Mesothelial cell of epicardium (in vitro differentiated cells): ENCODE results near the gene SCN4A. TPM values are rescaled to one million over a fixed set of nuclear protein-coding genes. Genes with fewer than 3 reads are reported as not detected.
"Not testable (repeated sequence)": the region's sequence is repeated elsewhere in the genome, so short reads cannot be mapped to it uniquely, and the experiment has no call there.

ENCODE experiments used
- DNase-seq, 2 experiments: peaks; one replicate each; pipeline ENCODE4 v3.0.0; 2021; ENCODE audit warnings: low spot score in 2 of 2; ENCODE audit not compliant: unreplicated experiment in 2 of 2
- H3K27ac Mint-ChIP-seq: 2 replicates; pipeline ENCODE4 v1.8.0; 2021; ENCODE audit warnings: mixed read lengths
- H3K27me3 Mint-ChIP-seq: 2 replicates; pipeline ENCODE4 v1.8.0; 2021; ENCODE audit warnings: low read depth, mixed read lengths
- H3K36me3 Mint-ChIP-seq: 2 replicates; pipeline ENCODE4 v1.8.0; 2021; ENCODE audit warnings: mixed read lengths
- H3K4me1 Mint-ChIP-seq: 2 replicates; pipeline ENCODE4 v1.8.0; 2021; ENCODE audit warnings: mixed read lengths
- H3K4me3 Mint-ChIP-seq: 2 replicates; pipeline ENCODE4 v1.8.0; 2021; ENCODE audit warnings: mild to moderate bottlenecking, moderate library complexity, mixed read lengths
- H3K9me3 Mint-ChIP-seq: 2 replicates; pipeline ENCODE4 v1.8.0; 2021; ENCODE audit warnings: mixed read lengths
- CTCF ChIP-seq: fragments of 200-600 bp; sonication (generic); IDR thresholded peaks from one replicate; pipeline ENCODE4 v1.5.0; 2021; ENCODE audit warnings: antibody characterized with exemption; ENCODE audit not compliant: unreplicated experiment
- total RNA-seq: library from RNA; stranded (reverse); gene quantifications from 3 replicates; pipeline ENCODE4 v1.2.1, GENCODE V29; 2021

Gene SCN4A
- total RNA-seq, 1 donor from 2014 or later: 0.51 TPM

GRCh38 chr17:63983320-63983719 lies 10.6 kb upstream of the SCN4A start:
- TF ChIP-seq CTCF: no peak
- H3K36me3 Mint-ChIP-seq: peaks cover 1% of the 10 kb centered on the region
- no peaks in the 10 kb centered on the region for H3K4me1 Mint-ChIP-seq
- no peak overlapping the region for H3K27ac Mint-ChIP-seq
- no peak overlapping the region for H3K4me3 Mint-ChIP-seq
- no peaks in the 10 kb centered on the region for H3K27me3 Mint-ChIP-seq
- H3K9me3 Mint-ChIP-seq: peaks cover 13% of the 10 kb centered on the region
- DNase-seq: no peak

GRCh38 chr17:63982641-63983040 lies 9.9 kb upstream of the SCN4A start:
- not testable (repeated sequence) for H3K4me3 Mint-ChIP-seq, H3K4me1 Mint-ChIP-seq, H3K27ac Mint-ChIP-seq, DNase-seq, H3K36me3 Mint-ChIP-seq, H3K27me3 Mint-ChIP-seq
- peaks cover 13% of the 10 kb centered on the region for H3K9me3 Mint-ChIP-seq

- Mint-ChIP-seq H3K36me3 (peaks cover 1% of the 10 kb centered on the region), H3K27me3 (peaks cover under 1% of the 10 kb centered on the region), H3K9me3 (peaks cover 13% of the 10 kb centered on the region), H3K4me1 (no peaks in the 10 kb centered on the region), H3K27ac (no peak overlapping the region), H3K4me3 (no peak overlapping the region)
- no peak for DNase-seq
- no peak for TF ChIP-seq CTCF
Observed at GRCh38 chr17:63978272-63979200, 5.8 kb upstream of the SCN4A start.

- Mint-ChIP-seq H3K4me1 (no peaks in the 10 kb centered on the region), H3K27ac (no peak overlapping the region), H3K9me3 (peaks cover 1% of the 10 kb centered on the region), H3K27me3 (peaks cover 4% of the 10 kb centered on the region), H3K4me3 (no peak overlapping the region), H3K36me3 (no peaks in the 10 kb centered on the region)
- no peak for TF ChIP-seq CTCF
- no peak for DNase-seq
Observed at GRCh38 chr17:63976702-63977101, 4.0 kb upstream of the SCN4A start.

- H3K9me3 Mint-ChIP-seq: no peaks in the 10 kb centered on the region
Observed at GRCh38 chr17:63975541-63976092, 2.9 kb upstream of the SCN4A start.

More at GRCh38 chr17:63975541-63976092, 2.9 kb upstream of the SCN4A start:
- peaks cover 4% of the 10 kb centered on the region for H3K27me3 Mint-ChIP-seq
- DNase-seq: no peak
- no peak overlapping the region for H3K27ac Mint-ChIP-seq
- no peaks in the 10 kb centered on the region for H3K36me3 Mint-ChIP-seq
- TF ChIP-seq CTCF: no peak
- H3K4me1 Mint-ChIP-seq: no peaks in the 10 kb centered on the region
- no peak overlapping the region for H3K4me3 Mint-ChIP-seq
